H1 (cell line): ENCODE data around the gene IPO11. TPM values are rescaled to one million over a fixed set of nuclear protein-coding genes. Genes with fewer than 3 reads are reported as not detected.

ENCODE experiments used
- CTCF ChIA-PET: fragments of 300-600 bp; sonication (Branson Sonifier 250); formaldehyde crosslinking; loops from one replicate; lab custom pipeline; 2021; ENCODE audit not compliant: partially characterized antibody; lab: Charles Lee
- POLR2A ChIA-PET: fragments of 300-600 bp; sonication (Branson Sonifier 250); formaldehyde crosslinking; loops from one replicate; lab custom pipeline; 2021; ENCODE audit warnings: inconsistent platforms; ENCODE audit not compliant: partially characterized antibody; lab: Charles Lee
- DNase-seq, 2 experiments: peaks; one replicate each; pipeline versions ENCODE4 v3.0.0 to v3.0.0-alpha.2; 2010 to 2022; ENCODE audit warnings: low spot score in 2 of 2, low read depth in 1 of 2, mixed read lengths in 1 of 2
- FAIRE-seq: peaks from 2 replicates; lab custom pipeline; 2011; peaks lifted over from hg19 to GRCh38; lab: Jason Lieb, UNC
- H2AFZ ChIP-seq: 2 replicates; pipeline ENCODE4 v1.8.1; 2012; ENCODE audit warnings: low read length, inconsistent platforms
- H2AK5ac ChIP-seq: 2 replicates; pipeline ENCODE4 v1.6.1; 2013; ENCODE audit warnings: low read depth, low read length
- H2BK120ac ChIP-seq: replicated peaks from 2 replicates; pipeline ENCODE3; 2013; ENCODE audit warnings: low read depth, low read length, inconsistent platforms
- H2BK12ac ChIP-seq: 2 replicates; pipeline ENCODE4 v1.6.1; 2013; ENCODE audit warnings: low read depth, low read length
- H2BK15ac ChIP-seq: 2 replicates; pipeline ENCODE4 v1.6.1; 2013; ENCODE audit warnings: low read length
- H2BK20ac ChIP-seq: 2 replicates; pipeline ENCODE4 v1.6.1; 2013; ENCODE audit warnings: low read length
- H2BK5ac ChIP-seq: 2 replicates; pipeline ENCODE4 v1.6.1; 2013; ENCODE audit warnings: low read depth, low read length
- H3K14ac ChIP-seq: 2 replicates; pipeline ENCODE4 v1.6.1; 2013; ENCODE audit warnings: inconsistent platforms; ENCODE audit not compliant: insufficient read length
- H3K18ac ChIP-seq: 2 replicates; pipeline ENCODE4 v1.6.1; 2013; ENCODE audit warnings: low read length; ENCODE audit errors: extremely low read depth
- H3K23ac ChIP-seq: 2 replicates; pipeline ENCODE4 v1.6.1; 2013; ENCODE audit warnings: inconsistent platforms; ENCODE audit not compliant: insufficient read length
- H3K23me2 ChIP-seq: 2 replicates; pipeline ENCODE4 v1.6.1; 2013; ENCODE audit warnings: low read depth, low read length
- H3K27ac ChIP-seq: 2 replicates; pipeline ENCODE4 v1.6.1; 2011; ENCODE audit warnings: low read depth, low read length, inconsistent platforms
- H3K27me3 ChIP-seq, 4 experiments: replicated peaks in 1 of 4; 1 replicate in 1 of 4; 2 replicates in 3 of 4; pipeline versions ENCODE4 v1.6.1 to v1.8.1; 2011 to 2013; ENCODE audit warnings: low read length in 3 of 4, mild to moderate bottlenecking in 3 of 4, inconsistent platforms in 2 of 4, mixed read lengths in 2 of 4, moderate library complexity in 1 of 4; ENCODE audit not compliant: control insufficient read depth in 3 of 4, insufficient read depth in 3 of 4; ENCODE audit errors: extremely low read depth in 1 of 4
- H3K36me3 ChIP-seq, 4 experiments: 2 replicates each; pipeline versions ENCODE4 v1.6.1 to v1.8.1; 2011 to 2013; ENCODE audit warnings: mild to moderate bottlenecking in 4 of 4, low read length in 3 of 4, moderate library complexity in 2 of 4, control low read depth in 1 of 4, inconsistent platforms in 1 of 4; ENCODE audit not compliant: insufficient read depth in 4 of 4, control insufficient read depth in 2 of 4
- H3K4ac ChIP-seq: replicated peaks from 2 replicates; pipeline ENCODE3; 2013; ENCODE audit warnings: low read length, low read depth, mixed read lengths, inconsistent platforms; ENCODE audit not compliant: insufficient read length
- H3K4me1 ChIP-seq, 4 experiments: replicated peaks in 1 of 4; 1 replicate in 1 of 4; 2 replicates in 3 of 4; pipeline versions ENCODE4 v1.6.1 to v1.8.1; 2011 to 2013; ENCODE audit warnings: low read length in 3 of 4, inconsistent platforms in 2 of 4, mixed read lengths in 1 of 4; ENCODE audit not compliant: insufficient read depth in 4 of 4, control insufficient read depth in 3 of 4
- H3K4me2 ChIP-seq, 2 experiments: 2 replicates each; pipeline versions ENCODE4 v1.6.1 to v1.8.1; 2011 to 2013; ENCODE audit warnings: low read depth in 2 of 2, low read length in 2 of 2, control low read depth in 1 of 2, inconsistent platforms in 1 of 2, mild to moderate bottlenecking in 1 of 2; ENCODE audit not compliant: insufficient read depth in 1 of 2
- H3K4me3 ChIP-seq, 4 experiments: fragments of 200-600, 300-600 bp in 1 of 4; sonication (generic), shearing (Covaris generic), sonication (Bioruptor Twin) in 1 of 4; 2 replicates each; pipeline versions ENCODE4 v1.5.1 to v1.8.1; 2011 to 2016; ENCODE audit warnings: low read length in 4 of 4, low read depth in 3 of 4, control low read depth in 2 of 4, inconsistent platforms in 2 of 4, mild to moderate bottlenecking in 2 of 4, mixed read lengths in 1 of 4, moderate library complexity in 1 of 4; ENCODE audit not compliant: insufficient read depth in 2 of 4; ENCODE audit errors: extremely low read depth in 1 of 4
- H3K56ac ChIP-seq: replicated peaks from 2 replicates; pipeline ENCODE3; 2013; ENCODE audit warnings: low read depth, mild to moderate bottlenecking, mixed read lengths, low read length, inconsistent platforms; ENCODE audit not compliant: insufficient read length
- H3K79me1 ChIP-seq: 2 replicates; pipeline ENCODE4 v1.6.1; 2013; ENCODE audit warnings: low read depth, low read length, control low read depth
- H3K79me2 ChIP-seq, 2 experiments: 2 replicates each; pipeline versions ENCODE4 v1.6.1 to v1.8.1; 2012 to 2013; ENCODE audit warnings: low read length in 2 of 2, mild to moderate bottlenecking in 2 of 2, inconsistent platforms in 1 of 2; ENCODE audit not compliant: insufficient read depth in 2 of 2, control insufficient read depth in 1 of 2
- H3K9ac ChIP-seq, 4 experiments: replicated peaks in 1 of 4; 1 replicate in 1 of 4; 2 replicates in 3 of 4; pipeline versions ENCODE4 v1.6.1 to v1.8.1; 2011 to 2013; ENCODE audit warnings: low read depth in 3 of 4, low read length in 3 of 4, control low read depth in 2 of 4, mild to moderate bottlenecking in 2 of 4, moderate library complexity in 2 of 4, inconsistent platforms in 1 of 4; ENCODE audit errors: extremely low read depth in 1 of 4
- H3K9me3 ChIP-seq, 2 experiments: 2 replicates each; pipeline versions ENCODE4 v1.6.1 to v1.8.1; 2012 to 2013; ENCODE audit warnings: mild to moderate bottlenecking in 2 of 2, moderate library complexity in 2 of 2, control low read depth in 1 of 2, inconsistent platforms in 1 of 2, low read depth in 1 of 2, low read length in 1 of 2, mixed read lengths in 1 of 2; ENCODE audit not compliant: insufficient read depth in 2 of 2
- H4K20me1 ChIP-seq, 2 experiments: replicated peaks in 1 of 2; 2 replicates each; pipeline versions ENCODE3 to v1.8.1; 2011 to 2013; ENCODE audit warnings: inconsistent platforms in 2 of 2, low read length in 2 of 2, mild to moderate bottlenecking in 1 of 2; ENCODE audit not compliant: insufficient read depth in 2 of 2, control insufficient read depth in 1 of 2
- H4K5ac ChIP-seq: 2 replicates; pipeline ENCODE4 v1.6.1; 2013; ENCODE audit warnings: low read length, low read depth, mixed read lengths, inconsistent platforms; ENCODE audit not compliant: insufficient read length
- H4K8ac ChIP-seq: 2 replicates; pipeline ENCODE4 v1.8.0; 2013; ENCODE audit warnings: mild to moderate bottlenecking, moderate library complexity, low read length, inconsistent platforms; ENCODE audit not compliant: insufficient read depth; ENCODE audit errors: extremely low read depth
- H4K91ac ChIP-seq: replicated peaks from 2 replicates; pipeline ENCODE3; 2013; ENCODE audit warnings: low read length, mixed read lengths, inconsistent platforms; ENCODE audit not compliant: insufficient read length
- ASH2L ChIP-seq: fragments of 200-600, 300-600 bp; sonication (generic); IDR thresholded peaks from one replicate; pipeline ENCODE4 v1.7.1; 2017; ENCODE audit warnings: low read length
- BACH1 ChIP-seq: IDR thresholded peaks from 2 replicates; pipeline ENCODE4 v1.6.1; 2012; ENCODE audit warnings: low read length, improper control_type of control experiment
- CTBP2 ChIP-seq: IDR thresholded peaks from 2 replicates; pipeline ENCODE4 v1.7.0; 2011; ENCODE audit warnings: borderline replicate concordance, mild to moderate bottlenecking, moderate library complexity, mixed read lengths, low read length; ENCODE audit not compliant: insufficient read depth, insufficient read length
- EGR1 ChIP-seq: IDR thresholded peaks from 2 replicates; pipeline ENCODE4 v1.6.1; 2011; ENCODE audit warnings: low read depth, low read length, borderline replicate concordance
- HDAC6 ChIP-seq: IDR thresholded peaks from one replicate; pipeline ENCODE4 v1.7.1; 2012; ENCODE audit warnings: low read depth, mild to moderate bottlenecking, inconsistent platforms, low read length, moderate library complexity
- MAFK ChIP-seq: IDR thresholded peaks from 2 replicates; pipeline ENCODE4 v1.6.1; 2012; ENCODE audit warnings: low read depth, mild to moderate bottlenecking, improper control_type of control experiment, low read length
- RBBP5 ChIP-seq: IDR thresholded peaks from 2 replicates; pipeline ENCODE4 v1.7.1; 2012; ENCODE audit warnings: low read depth, mild to moderate bottlenecking, inconsistent platforms, low read length, moderate library complexity, borderline replicate concordance
- SP1 ChIP-seq: IDR thresholded peaks from 2 replicates; pipeline ENCODE4 v1.6.1; 2011; ENCODE audit warnings: low read depth, low read length
- SP4 ChIP-seq: IDR thresholded peaks from 2 replicates; pipeline ENCODE4 v1.6.1; 2012; ENCODE audit warnings: low read length, inconsistent platforms
- SRF ChIP-seq: IDR thresholded peaks from 2 replicates; pipeline ENCODE4 v1.6.1; 2011; ENCODE audit warnings: mild to moderate bottlenecking, low read depth, low read length, moderate library complexity
- TCF12 ChIP-seq: IDR thresholded peaks from 2 replicates; pipeline ENCODE4 v1.6.1; 2011; ENCODE audit warnings: low read depth, mild to moderate bottlenecking, low read length
- YY1 ChIP-seq: IDR thresholded peaks from 2 replicates; pipeline ENCODE4 v1.6.1; 2011; ENCODE audit warnings: low read depth, mild to moderate bottlenecking, low read length
- WGBS, 2 experiments: shearing (Covaris generic) in 1 of 2; methylation state at CpG; one replicate each; pipeline versions ENCODE4 v1.1.6 to v1.1.7; 2013 to 2015; ENCODE audit warnings: low lambda C conversion rate in 2 of 2, mixed read lengths in 2 of 2, inconsistent platforms in 1 of 2, low coverage in 1 of 2, missing lambda C conversion rate in 1 of 2; ENCODE audit not compliant: insufficient replicate concordance in 2 of 2, insufficient coverage in 1 of 2, insufficient read length in 1 of 2; ENCODE audit errors: extremely low coverage in 1 of 2, missing lambda C conversion rate in 1 of 2; 5-methylcytosine and 5-hydroxymethylcytosine counted together
- polyA plus RNA-seq, 7 experiments: library from polyadenylated mRNA; depleted of rRNA in 3 of 7; stranded (reverse) in 5 of 7; unstranded in 2 of 7; fragments of >200 nt in 5 of 7; fragments of 200-250 nt in 2 of 7; gene quantifications; 1 replicate in 5 of 7; 2 replicates in 1 of 7; 4 replicates in 1 of 7; pipeline versions ENCODE4 v1.2.1 to v1.2.3, GENCODE V29; 2011 to 2013; ENCODE audit warnings: missing spikeins in 2 of 7, mixed read lengths in 2 of 7
- total RNA-seq: library from RNA; stranded (reverse); fragmentation: NEBNext Ultra II Directional; extraction: Animal tissue kit (Norgen Biotek cat#: 25700); gene quantifications from 2 replicates; pipeline ENCODE4 v1.2.1, GENCODE V29; 2021
- TF ChIP-seq, protein P1 (sequence below): IDR thresholded peaks from 2 replicates; pipeline ENCODE4 v1.6.1; 2011; ENCODE audit warnings: low read depth, mild to moderate bottlenecking, low read length; ENCODE audit not compliant: insufficient read depth
- TF ChIP-seq, protein P2 (sequence below): IDR thresholded peaks from 2 replicates; pipeline ENCODE4 v1.6.1; 2011; ENCODE audit warnings: low read length, improper control_type of control experiment

IPO11 gene
- total and polyA plus RNA-seq, 2 of the 8 experiments (the other 6 are each of a cell fraction or from before 2014, with no cell fraction given): 23.6 to 64.4 TPM

DNA sequence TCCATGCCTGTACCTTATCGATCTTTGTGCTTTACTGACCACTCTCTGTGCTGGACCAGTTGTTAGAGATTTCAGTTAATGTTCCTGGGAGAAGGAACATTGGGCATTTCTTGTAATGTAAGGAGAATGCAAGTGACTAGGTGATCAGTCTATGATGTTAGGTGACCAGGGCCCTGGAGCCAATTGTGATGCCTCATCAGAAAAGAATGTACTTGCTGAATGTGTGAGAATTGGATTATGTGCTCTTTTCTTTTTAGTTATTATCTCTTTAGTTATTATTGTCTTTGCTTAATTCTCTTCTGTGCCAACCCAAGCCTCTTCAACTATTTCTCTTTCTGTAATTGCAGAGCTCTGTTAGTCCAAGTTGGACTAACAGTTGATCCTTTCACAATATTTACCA is 258.9 kb downstream of the IPO11 start:
- Histone ChIP-seq H3K23ac (no peak overlapping the region), H2BK20ac (no peak overlapping the region), H3K4ac (no peak overlapping the region), H3K23me2 (no peaks in the 10 kb centered on the region; the same call in 1 of the 2 replicates), H2BK12ac (no peak overlapping the region), H4K91ac (no peak overlapping the region), H3K18ac (no peak overlapping the region), H2BK15ac (no peak overlapping the region), H2BK120ac (no peak overlapping the region), H2BK5ac (no peak overlapping the region), H2AFZ (no peak overlapping the region), H2AK5ac (no peak overlapping the region), H4K8ac (no peak overlapping the region), H3K14ac (no peak overlapping the region), H3K4me2 (no peak overlapping the region), H3K56ac (no peak overlapping the region), H3K79me2 (no peaks in the 10 kb centered on the region), H3K79me1 (no peaks in the 10 kb centered on the region), H3K9me3 (no peaks in the 10 kb centered on the region), H3K27ac (no peak overlapping the region), H3K36me3 (no peaks in the 10 kb centered on the region), H4K5ac (no peak overlapping the region), H3K4me3 (no peak overlapping the region), H3K9ac (no peak overlapping the region), H3K4me1 (no peaks in the 10 kb centered on the region), H4K20me1 (no peaks in the 10 kb centered on the region), H3K27me3 (peaks cover 0 to 1% (median 0%) of the 10 kb centered on the region in 4 experiments; a peak in 1 of 7 replicates)
- no peak for DNase-seq
- WGBS, 2 experiments: 82% methylated on average over 1 of the region's 1 CpG; no CpG with 5 or more reads in 1 of the 2 experiments
- ChIA-PET CTCF (no interaction called here), POLR2A (interaction anchor here (0.9 kb wide), 1 partner anchor 18 kb away, joined by 3 read pairs; no protein-coding TSS in a partner anchor)
- FAIRE-seq: no peak
- no peak for TF ChIP-seq CTBP2
- no peak for TF ChIP-seq SRF
- TF ChIP-seq RBBP5: no peak
- TF ChIP-seq, protein P1, sequence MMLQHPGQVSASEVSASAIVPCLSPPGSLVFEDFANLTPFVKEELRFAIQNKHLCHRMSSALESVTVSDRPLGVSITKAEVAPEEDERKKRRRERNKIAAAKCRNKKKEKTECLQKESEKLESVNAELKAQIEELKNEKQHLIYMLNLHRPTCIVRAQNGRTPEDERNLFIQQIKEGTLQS: no peak
- TF ChIP-seq HDAC6: no peak
- TF ChIP-seq MAFK: no peak
- TF ChIP-seq YY1: no peak
- TF ChIP-seq SP4: no peak
- no peak for TF ChIP-seq BACH1
- no peak for TF ChIP-seq SP1
- no peak for TF ChIP-seq ASH2L
- TF ChIP-seq, protein P2, sequence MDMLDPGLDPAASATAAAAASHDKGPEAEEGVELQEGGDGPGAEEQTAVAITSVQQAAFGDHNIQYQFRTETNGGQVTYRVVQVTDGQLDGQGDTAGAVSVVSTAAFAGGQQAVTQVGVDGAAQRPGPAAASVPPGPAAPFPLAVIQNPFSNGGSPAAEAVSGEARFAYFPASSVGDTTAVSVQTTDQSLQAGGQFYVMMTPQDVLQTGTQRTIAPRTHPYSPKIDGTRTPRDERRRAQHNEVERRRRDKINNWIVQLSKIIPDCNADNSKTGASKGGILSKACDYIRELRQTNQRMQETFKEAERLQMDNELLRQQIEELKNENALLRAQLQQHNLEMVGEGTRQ: no peak
- no peak for TF ChIP-seq EGR1
- no peak for TF ChIP-seq TCF12
